Omental fat pad (tissue), 4 donors: ENCODE results near the gene KRTAP10-3. TPM values are rescaled to one million over a fixed set of nuclear protein-coding genes. Genes with fewer than 3 reads are reported as not detected.

Experiments
- ATAC-seq: fragments of 150-250 bp; one replicate; pipeline ENCODE4 v1.9.1; 2016; ENCODE audit warnings: mild to moderate bottlenecking, moderate library complexity; ENCODE audit not compliant: low FRiP score
- DNase-seq: peaks from one replicate; pipeline ENCODE4 v3.0.0-alpha.2; 2019; ENCODE audit warnings: low spot score
- CTCF ChIP-seq, 3 donors: fragments of 450-650 bp; IDR thresholded peaks; one replicate each; pipeline ENCODE4 v1.5.1; 2016 to 2017; ENCODE audit warnings: antibody characterized with exemption in 3 of 3, mild to moderate bottlenecking in 3 of 3, moderate library complexity in 2 of 3
- total RNA-seq, 4 donors: library from RNA; depleted of rRNA; stranded (reverse); fragments of >200 nt; gene quantifications; one replicate each; pipeline ENCODE4 v1.1.0, GENCODE V29; 2016

Gene KRTAP10-3
- total RNA-seq, 4 donors from 2014 or later = not detected

GRCh38 chr21:44599264-44600029 lies 40.9 kb upstream of the KRTAP10-3 start:
- no peak for DNase-seq

GRCh38 chr21:44598061-44598460 lies 39.5 kb upstream of the KRTAP10-3 start:
- ATAC-seq = no peak
- no peak for DNase-seq
- no peak for TF ChIP-seq CTCF (IDR thresholded peaks at IDR 0.05)

More at GRCh38 chr21:44599264-44600029, 40.9 kb upstream of the KRTAP10-3 start:
- no peak for TF ChIP-seq CTCF (IDR thresholded peaks at IDR 0.05)
- no peak for ATAC-seq

- DNase-seq (no peak), ATAC-seq (no peak)
- no peak for TF ChIP-seq CTCF (IDR thresholded peaks at IDR 0.05)
Observed at GRCh38 chr21:44596068-44596725, 37.6 kb upstream of the KRTAP10-3 start.

GRCh38 chr21:44595524-44595923 lies 36.9 kb upstream of the KRTAP10-3 start:
- DNase-seq (no peak), ATAC-seq (no peak)
- TF ChIP-seq CTCF (IDR thresholded peaks at IDR 0.05) = no peak

- ATAC-seq (no peak), DNase-seq (no peak)
- no peak for TF ChIP-seq CTCF (IDR thresholded peaks at IDR 0.05)
Observed at GRCh38 chr21:44594406-44594916, 35.9 kb upstream of the KRTAP10-3 start.

GRCh38 chr21:44593598-44594405 lies 35.2 kb upstream of the KRTAP10-3 start:
- TF ChIP-seq CTCF (IDR thresholded peaks at IDR 0.05) = no peak
- no peak for ATAC-seq
- no peak for DNase-seq
